Activated T-helper 2 cell treated with anti-CD3 and anti-CD28 coated beads, Interferon-gamma antibody, Interleukin-2, Interleukin-4, amounts not matched to agents 10 μg/mL and 5 μg/mL and 100 μg/mL, durations not matched to agents 14 hours and 24 hours and 36 hours (primary cell): ENCODE measurements around the gene SBSN. TPM values are rescaled to one million over a fixed set of nuclear protein-coding genes. Genes with fewer than 3 reads are reported as not detected.

Experiments
- DNase-seq: peaks from one replicate; pipeline ENCODE4 v3.0.0; 2021; ENCODE audit warnings: low spot score
- H3K27ac Mint-ChIP-seq: one replicate; pipeline ENCODE4 v1.8.0; 2021; ENCODE audit warnings: mixed read lengths
- H3K27me3 Mint-ChIP-seq: one replicate; pipeline ENCODE4 v1.8.0; 2021; ENCODE audit warnings: low read depth, mixed read lengths
- H3K36me3 Mint-ChIP-seq: one replicate; pipeline ENCODE4 v1.8.0; 2021; ENCODE audit warnings: low read depth, mixed read lengths
- H3K4me1 Mint-ChIP-seq: one replicate; pipeline ENCODE4 v1.8.0; 2021; ENCODE audit warnings: low read depth, mixed read lengths
- H3K4me3 Mint-ChIP-seq: one replicate; pipeline ENCODE4 v1.8.0; 2021; ENCODE audit warnings: low read depth, mild to moderate bottlenecking, moderate library complexity, mixed read lengths
- H3K9me3 Mint-ChIP-seq: one replicate; pipeline ENCODE4 v1.8.0; 2021; ENCODE audit warnings: mixed read lengths
- intact Hi-C: fragments of 100-400 bp; cut with micrococcal nuclease; formaldehyde crosslinking; loops from one replicate; pipeline ENCODE4 v1.15.1; 2023
- total RNA-seq: library from RNA; stranded (reverse); gene quantifications from 2 replicates; pipeline ENCODE4 v1.2.3, GENCODE V29; 2022

SBSN gene
- total RNA-seq, 1 donor from 2014 or later = not detected

- Mint-ChIP-seq H3K36me3 (no peaks in the 10 kb centered on the region), H3K9me3 (no peaks in the 10 kb centered on the region), H3K27ac (no peak overlapping the region), H3K4me3 (no peak overlapping the region), H3K4me1 (no peaks in the 10 kb centered on the region), H3K27me3 (peaks cover 7% of the 10 kb centered on the region)
- intact Hi-C loops = no loop called here
- no peak for DNase-seq
Measured at GRCh38 chr19:35518313-35518712, 9.8 kb downstream of the SBSN start.

GRCh38 chr19:35517342-35517741 lies 10.8 kb downstream of the SBSN start:
- Mint-ChIP-seq H3K9me3 (no peaks in the 10 kb centered on the region), H3K27ac (no peak overlapping the region), H3K27me3 (peaks cover 7% of the 10 kb centered on the region), H3K4me1 (no peaks in the 10 kb centered on the region), H3K36me3 (no peaks in the 10 kb centered on the region), H3K4me3 (no peak overlapping the region)
- intact Hi-C loops = no loop called here
- no peak for DNase-seq

- H3K36me3 Mint-ChIP-seq = no peaks in the 10 kb centered on the region
- intact Hi-C loops = no loop called here
- H3K9me3 Mint-ChIP-seq = no peaks in the 10 kb centered on the region
- H3K27ac Mint-ChIP-seq = no peak overlapping the region
- H3K27me3 Mint-ChIP-seq = peaks cover 9% of the 10 kb centered on the region
- no peak for DNase-seq
- H3K4me3 Mint-ChIP-seq = no peak overlapping the region
- H3K4me1 Mint-ChIP-seq = no peaks in the 10 kb centered on the region
Measured at GRCh38 chr19:35516310-35516709, 11.8 kb downstream of the SBSN start.

DNA sequence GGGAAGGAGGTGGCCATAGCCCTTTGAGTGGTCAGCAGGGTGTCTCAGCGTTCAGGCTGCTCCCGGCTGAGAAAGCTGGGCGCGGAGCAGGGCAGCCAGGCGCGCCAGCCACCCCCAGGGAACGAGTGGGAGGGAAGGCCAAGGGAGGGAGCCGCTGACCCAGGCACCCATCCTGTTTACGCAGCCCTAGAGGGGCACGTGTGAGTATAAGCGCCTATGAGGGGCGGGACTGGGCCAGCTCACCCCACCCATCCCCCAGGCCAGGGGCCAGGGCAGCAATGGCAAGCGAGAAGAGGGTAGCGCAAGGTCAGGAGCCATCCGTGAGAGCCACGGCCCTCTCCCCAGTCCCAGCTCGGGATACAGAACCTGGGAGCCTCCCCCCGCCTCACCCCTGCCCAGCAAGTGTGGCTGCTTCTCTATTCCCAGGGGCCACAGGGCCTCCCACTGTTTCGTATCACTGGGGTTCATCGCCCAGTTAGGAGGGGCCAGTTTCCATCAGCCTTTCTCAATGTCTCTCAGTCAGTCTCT lies 13.8 kb downstream of the SBSN start:
- intact Hi-C loops = loop anchor here (5.0 kb wide), 1 partner anchor 33 kb away; the partner anchor contains the start of gene TMEM147
- H3K9me3 Mint-ChIP-seq = no peaks in the 10 kb centered on the region
- no peak for DNase-seq
- no peak overlapping the region for H3K27ac Mint-ChIP-seq
- H3K4me3 Mint-ChIP-seq = no peak overlapping the region
- H3K36me3 Mint-ChIP-seq = no peaks in the 10 kb centered on the region
- H3K4me1 Mint-ChIP-seq = peaks cover 9% of the 10 kb centered on the region
- H3K27me3 Mint-ChIP-seq = peaks cover 18% of the 10 kb centered on the region

DNA sequence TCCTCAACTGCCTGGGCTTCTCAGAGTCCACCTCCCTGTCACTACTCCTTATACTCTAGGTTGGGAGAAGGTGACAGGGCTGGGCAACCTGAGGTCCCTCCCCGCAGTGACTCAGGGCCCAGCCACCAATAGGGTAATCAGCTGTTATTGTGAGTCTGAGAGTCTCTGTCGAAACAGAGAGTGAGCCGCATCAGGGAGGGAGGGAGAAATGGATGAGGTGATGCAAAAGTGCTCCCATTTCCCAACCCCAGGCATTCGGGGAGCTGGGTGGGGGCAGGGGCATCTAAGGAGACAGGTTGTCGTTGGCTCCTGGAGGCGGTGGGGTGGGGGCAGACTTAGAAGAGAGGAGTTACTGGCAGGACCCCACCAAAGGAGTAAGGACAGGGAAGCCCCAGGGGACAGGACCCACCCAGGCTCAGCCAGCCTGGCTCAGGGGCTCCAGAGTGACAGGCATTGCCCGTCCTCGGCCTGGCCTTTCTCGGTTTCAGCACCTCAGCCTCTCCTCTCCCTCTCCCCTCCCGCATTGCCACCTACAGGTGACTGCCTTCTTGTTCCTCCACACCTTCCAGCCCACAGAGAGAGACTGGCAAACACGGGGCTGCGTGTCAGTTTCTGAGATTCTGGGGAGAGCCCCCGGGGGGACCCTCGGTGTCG lies 14.4 kb downstream of the SBSN start, which contains the start of gene DMKN:
Gene DMKN (minus strand): TSS at position 22 of the 654 bp plus-strand sequence. CDS start 174 bp downstream, outside the sequence.
- no peak within 1 kb of the TSS for H3K27ac Mint-ChIP-seq
- intact Hi-C loops = loop anchor here (5.0 kb wide), 1 partner anchor 34 kb away; the partner anchor contains the start of gene TMEM147

GRCh38 chr19:35512831-35513627 lies 15.1 kb downstream of the SBSN start:
- Mint-ChIP-seq H3K4me1 (peaks cover 11% of the 10 kb centered on the region), H3K27me3 (peaks cover 26% of the 10 kb centered on the region), H3K27ac (no peak overlapping the region), H3K36me3 (no peaks in the 10 kb centered on the region), H3K9me3 (no peaks in the 10 kb centered on the region), H3K4me3 (no peak overlapping the region)
- no peak for DNase-seq
- intact Hi-C loops = loop anchor here (5.0 kb wide), 1 partner anchor 34 kb away; the partner anchor contains the start of gene TMEM147

More for the DNA sequence above, 14.4 kb downstream of the SBSN start, which contains the start of gene DMKN:
- Mint-ChIP-seq H3K4me3 (no peak within 1 kb of the TSS), H3K9me3 (no peaks in the 10 kb centered on the region), H3K4me1 (peaks cover 11% of the 10 kb centered on the region), H3K27me3 (peaks cover 20% of the 10 kb centered on the region), H3K36me3 (no peaks in the 10 kb centered on the region)
- no peak for DNase-seq

- intact Hi-C loops = loop anchor here (5.0 kb wide), 1 partner anchor 36 kb away; the partner anchor contains the start of gene TMEM147
- Mint-ChIP-seq H3K27ac (no peak overlapping the region), H3K4me3 (no peak overlapping the region), H3K27me3 (peaks cover 37% of the 10 kb centered on the region), H3K9me3 (no peaks in the 10 kb centered on the region), H3K36me3 (no peaks in the 10 kb centered on the region), H3K4me1 (peaks cover 11% of the 10 kb centered on the region)
- DNase-seq = no peak
Measured at GRCh38 chr19:35511337-35511736, 16.8 kb downstream of the SBSN start.

DNA sequence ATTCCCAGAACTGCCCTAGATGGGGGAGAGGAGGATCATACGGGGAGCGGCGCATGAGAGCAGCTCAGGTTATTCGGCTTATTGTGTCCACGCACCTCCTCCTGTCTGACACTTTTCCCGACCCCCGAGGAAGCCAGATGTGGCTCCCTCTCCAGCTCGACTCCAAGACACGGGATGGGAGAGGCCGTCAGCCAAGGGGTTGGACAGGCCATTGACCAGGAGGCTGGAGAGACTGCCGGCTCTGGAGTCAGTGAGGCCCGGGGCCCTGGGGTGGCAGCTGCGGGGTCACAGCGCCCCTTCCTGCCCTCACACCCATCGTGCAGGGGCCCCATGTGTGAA lies 17.5 kb downstream of the SBSN start:
- Mint-ChIP-seq H3K36me3 (no peaks in the 10 kb centered on the region), H3K9me3 (no peaks in the 10 kb centered on the region), H3K4me1 (peaks cover 11% of the 10 kb centered on the region), H3K27me3 (peaks cover 45% of the 10 kb centered on the region), H3K4me3 (no peak overlapping the region), H3K27ac (no peak overlapping the region)
- DNase-seq = no peak
- intact Hi-C loops = loop anchor here (5.0 kb wide), 1 partner anchor 37 kb away; the partner anchor contains the start of gene TMEM147

GRCh38 chr19:35509861-35510625 lies 18.1 kb downstream of the SBSN start:
- Mint-ChIP-seq H3K27me3 (peaks cover 49% of the 10 kb centered on the region), H3K4me1 (peaks cover 11% of the 10 kb centered on the region), H3K9me3 (no peaks in the 10 kb centered on the region)

GRCh38 chr19:35509018-35509652 lies 19.0 kb downstream of the SBSN start:
- intact Hi-C loops = loop anchor here (1.0 kb wide), 1 partner anchor 83 kb away; no protein-coding TSS in a partner anchor
- no peak for DNase-seq
- H3K27ac Mint-ChIP-seq = no peak overlapping the region
- H3K36me3 Mint-ChIP-seq = no peaks in the 10 kb centered on the region
- peaks cover 11% of the 10 kb centered on the region for H3K4me1 Mint-ChIP-seq
- no peaks in the 10 kb centered on the region for H3K9me3 Mint-ChIP-seq
- no peak overlapping the region for H3K4me3 Mint-ChIP-seq
- H3K27me3 Mint-ChIP-seq = peaks cover 49% of the 10 kb centered on the region

More at GRCh38 chr19:35509861-35510625, 18.1 kb downstream of the SBSN start:
- DNase-seq = peak; percentile 56
- intact Hi-C loops = loop anchor here (1.0 to 5.0 kb wide), 2 partner anchors 37 to 82 kb away; partner anchors contain the start of gene TMEM147
- Mint-ChIP-seq H3K36me3 (no peaks in the 10 kb centered on the region), H3K4me3 (peak overlapping the region; percentile 30), H3K27ac (no peak overlapping the region)

- Mint-ChIP-seq H3K4me3 (no peak overlapping the region), H3K9me3 (no peaks in the 10 kb centered on the region), H3K4me1 (peaks cover 11% of the 10 kb centered on the region), H3K27ac (no peak overlapping the region), H3K36me3 (no peaks in the 10 kb centered on the region), H3K27me3 (peaks cover 46% of the 10 kb centered on the region)
- intact Hi-C loops = no loop called here
- no peak for DNase-seq
Measured at GRCh38 chr19:35508129-35508528, 20.0 kb downstream of the SBSN start.

DNA sequence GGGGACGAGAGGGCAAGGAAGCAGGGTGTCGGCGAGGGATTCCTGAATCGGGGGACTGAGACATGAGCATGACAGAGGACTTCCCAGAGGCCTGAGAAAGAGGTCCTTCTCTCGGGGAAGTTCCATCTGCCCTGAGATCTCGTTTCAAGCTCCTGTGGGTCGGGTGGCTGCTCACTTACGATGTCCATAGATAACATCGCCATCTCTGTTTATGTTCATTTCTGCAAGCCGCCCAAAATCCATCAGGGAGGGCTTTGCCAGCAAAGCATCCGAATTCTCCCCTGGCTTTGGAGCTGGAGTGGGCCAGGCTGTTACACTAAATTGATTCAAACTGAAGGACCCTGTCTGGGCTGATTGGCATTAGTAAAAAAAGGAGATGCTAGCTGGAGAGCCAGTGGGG lies 20.6 kb downstream of the SBSN start:
- intact Hi-C loops = no loop called here
- Mint-ChIP-seq H3K36me3 (no peaks in the 10 kb centered on the region), H3K27ac (no peak overlapping the region), H3K27me3 (peaks cover 48% of the 10 kb centered on the region), H3K4me1 (peaks cover 11% of the 10 kb centered on the region), H3K4me3 (no peak overlapping the region), H3K9me3 (no peaks in the 10 kb centered on the region)
- no peak for DNase-seq
